HG03469 (cell line): ENCODE results near the gene GHRH.

Experiments used
- ATAC-seq: cut with Tn5 transposase; IDR thresholded peaks from one replicate; pipeline ENCODE4 v1.9.1; 2021; ENCODE audit warnings: mild to moderate bottlenecking, moderate library complexity, moderate number of reproducible peaks; ENCODE audit not compliant: unreplicated experiment

The GHRH gene

DNA sequence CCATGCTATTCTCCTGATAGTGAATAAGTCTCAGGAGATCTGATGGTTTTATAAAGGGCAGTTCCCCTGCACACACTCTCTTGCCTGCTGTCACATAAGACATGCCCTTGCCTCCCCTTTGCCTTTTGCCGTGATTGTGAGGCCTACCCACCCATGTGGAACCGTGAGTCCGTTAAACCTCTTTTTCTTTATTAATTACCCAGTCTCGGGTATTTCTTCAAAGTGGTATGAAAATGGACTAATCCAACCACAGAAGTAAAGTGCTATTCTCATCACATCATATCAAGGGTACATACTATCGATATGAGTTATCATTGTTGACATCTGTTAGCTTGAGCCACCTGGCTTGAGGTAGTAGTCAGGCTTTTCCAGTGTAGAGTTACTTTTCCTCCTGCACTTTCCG lies 30.1 kb upstream of the GHRH start:
- no peak for ATAC-seq

DNA sequence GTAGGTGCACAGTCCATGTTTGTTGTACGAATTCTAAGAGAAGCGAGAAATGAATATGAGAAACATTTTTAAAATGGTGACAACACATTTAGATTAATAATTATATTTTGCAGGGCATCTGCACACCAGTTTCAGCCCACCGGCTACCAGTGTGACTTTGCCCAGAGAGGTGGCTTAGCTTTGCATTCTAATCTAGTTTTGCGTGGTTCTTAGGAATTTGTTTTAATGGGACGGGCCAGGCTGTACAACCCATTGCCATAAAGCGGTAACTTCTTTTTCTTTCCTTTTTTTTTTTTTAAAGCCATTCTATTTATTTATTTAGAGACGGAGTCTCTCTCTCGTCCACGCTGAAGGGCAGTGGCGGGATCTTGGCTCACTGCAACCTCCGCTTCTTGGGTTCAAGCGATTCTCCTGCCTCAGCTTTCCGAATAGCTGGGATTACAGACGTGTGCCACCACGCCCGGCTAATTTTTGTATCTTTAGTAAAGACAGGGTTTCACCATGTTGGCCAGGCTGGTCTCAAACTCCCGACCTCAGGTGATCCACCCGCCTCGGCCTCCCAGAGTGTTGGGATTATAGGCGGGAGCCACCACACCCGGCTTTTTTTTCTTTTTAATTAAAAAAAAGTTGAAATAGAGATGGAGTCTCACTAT lies 28.7 kb upstream of the GHRH start:
- no peak for ATAC-seq

DNA sequence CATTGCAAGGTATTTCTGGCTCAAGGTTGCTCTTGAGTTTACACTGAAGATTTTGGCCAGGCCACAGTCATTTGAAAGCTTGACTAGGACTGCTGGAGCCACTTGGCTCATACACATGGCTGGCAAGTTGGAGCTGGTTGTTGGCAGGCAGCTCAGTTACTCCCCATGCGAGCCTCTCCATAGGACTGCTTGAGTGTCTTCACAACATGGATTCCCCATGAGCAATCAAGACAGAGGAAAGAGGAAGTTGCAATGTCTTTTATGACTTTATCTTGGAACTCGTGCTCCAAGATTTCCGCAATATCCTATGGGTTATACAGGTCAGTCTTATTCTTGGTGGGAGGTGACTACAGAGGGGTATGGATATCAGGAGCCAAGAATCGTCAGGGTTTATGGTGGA lies 26.5 kb upstream of the GHRH start:
- ATAC-seq = no peak

DNA sequence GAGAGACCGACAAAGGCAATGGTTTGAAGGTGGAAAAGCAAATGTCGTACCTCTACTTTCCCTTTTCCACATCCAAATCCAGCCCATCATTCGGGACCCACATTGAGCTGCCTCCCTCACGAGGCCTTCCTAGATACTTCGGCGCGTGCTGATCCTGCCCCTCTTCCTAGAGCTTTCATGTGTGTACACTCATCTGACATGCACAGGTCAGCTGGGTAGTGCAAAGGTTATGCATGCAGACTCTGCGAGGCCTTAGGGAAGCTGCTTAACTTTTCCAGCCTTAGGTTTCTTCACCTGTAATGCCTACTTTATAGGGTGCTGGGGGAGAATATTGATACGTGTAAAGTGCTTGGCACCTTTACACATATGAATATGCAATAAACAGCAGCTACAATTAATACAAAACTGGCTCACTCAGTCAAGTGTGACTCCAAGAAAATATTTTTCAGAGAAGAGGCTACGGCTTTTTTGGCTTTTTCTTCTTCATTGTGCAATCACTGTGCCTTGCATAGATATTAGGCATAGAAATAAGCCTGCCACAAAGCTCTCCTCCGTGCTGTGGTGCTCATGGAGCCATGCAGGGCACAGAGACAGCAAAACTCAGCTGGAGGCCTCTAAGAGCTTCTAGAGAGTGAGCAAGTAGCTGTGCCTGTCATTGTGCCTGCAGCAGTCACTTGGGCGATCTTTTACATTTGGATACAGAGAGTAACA lies 24.2 kb upstream of the GHRH start:
- no peak for ATAC-seq

DNA sequence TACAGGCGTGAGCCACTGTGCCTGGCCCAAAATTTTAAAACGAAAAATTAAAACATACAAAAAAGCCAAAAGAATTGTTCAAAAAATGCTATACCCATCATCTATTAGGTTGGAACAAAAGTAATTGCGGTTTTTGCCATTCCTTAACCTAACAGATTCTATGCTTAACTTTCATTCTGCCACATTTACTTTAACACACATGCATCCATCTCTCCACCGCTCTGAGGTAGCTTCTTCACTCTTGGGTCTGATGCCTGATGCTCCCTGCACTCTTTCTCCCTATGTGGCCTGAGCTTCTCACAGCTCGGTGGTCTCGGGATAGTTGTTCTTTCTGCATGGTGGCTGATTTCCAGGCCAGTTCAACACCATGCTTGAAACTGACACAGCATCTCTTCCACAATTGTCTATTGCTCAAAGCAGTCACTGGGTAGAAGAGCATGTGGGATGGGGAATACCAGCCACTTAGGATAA lies 23.1 kb upstream of the GHRH start:
- no peak for ATAC-seq

DNA sequence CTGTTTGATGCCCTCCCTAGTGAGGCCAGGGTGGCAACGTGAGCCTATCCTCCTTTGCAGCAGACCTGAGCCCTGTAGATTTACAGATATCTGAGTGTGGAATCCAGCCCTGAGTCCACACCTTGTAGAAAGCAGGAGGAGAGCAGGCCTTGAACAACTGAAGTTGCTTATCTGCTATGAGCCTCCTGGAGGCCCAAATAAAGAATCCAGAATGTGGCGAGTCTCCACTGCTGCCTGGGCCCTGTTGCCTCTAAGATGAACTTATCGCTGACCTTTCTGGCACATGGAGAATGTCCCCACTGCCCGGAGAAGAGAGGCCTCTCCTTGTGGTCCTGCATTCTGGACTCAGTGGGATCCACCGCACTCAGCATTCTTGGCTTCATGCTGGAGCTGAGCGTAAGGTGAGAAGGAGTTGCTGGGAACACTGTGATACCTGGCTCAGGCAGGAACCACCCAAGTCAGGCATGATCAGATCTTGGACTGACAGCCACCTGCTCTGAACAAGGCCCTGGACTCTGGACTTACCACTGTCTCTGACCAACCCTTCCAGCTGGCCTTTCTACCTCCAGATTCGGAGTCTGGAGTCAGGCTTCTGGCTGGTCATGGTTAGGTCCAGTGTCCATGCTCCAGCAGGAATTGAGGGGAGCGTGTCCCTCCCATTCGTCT lies 22.0 kb upstream of the GHRH start:
- no peak for ATAC-seq

DNA sequence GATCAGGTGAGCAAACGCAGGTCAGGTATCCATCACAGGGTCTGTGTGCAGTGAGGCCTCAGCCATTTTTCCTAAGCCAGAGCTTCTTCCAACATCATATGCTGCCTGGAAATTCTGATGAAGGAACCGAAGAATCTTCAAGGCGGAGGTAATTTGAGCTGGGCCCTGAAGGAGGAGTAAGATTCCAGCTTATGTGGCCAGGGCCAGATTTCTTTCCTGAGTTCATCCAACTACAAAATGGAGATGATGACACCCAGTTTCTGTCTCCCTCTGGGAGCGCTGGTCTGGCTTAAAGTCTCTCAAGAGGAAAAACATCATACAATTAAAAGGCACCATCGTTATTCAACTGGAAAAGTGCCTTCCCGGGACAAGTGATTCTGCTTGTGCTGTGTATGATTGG lies 20.9 kb upstream of the GHRH start:
- ATAC-seq = no peak

DNA sequence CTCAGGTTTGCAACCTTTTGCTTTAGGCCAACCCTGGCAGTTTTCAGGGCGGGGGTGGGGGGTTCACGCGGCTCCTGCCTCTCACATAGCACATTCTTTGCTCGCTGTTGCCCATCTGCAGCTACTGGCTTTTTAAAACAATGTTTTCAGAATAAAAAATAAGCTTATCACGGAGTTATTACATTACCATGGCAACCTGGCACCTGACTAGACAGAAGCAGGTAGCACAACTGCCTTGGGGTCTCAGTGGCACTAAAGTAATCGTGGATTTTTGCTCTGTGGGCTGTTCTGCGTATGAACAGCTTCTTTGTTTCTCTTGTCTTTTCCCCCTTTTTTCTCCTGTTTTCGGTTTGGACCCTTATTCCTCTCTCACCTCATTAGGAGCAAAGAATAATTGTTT lies 18.8 kb upstream of the GHRH start:
- no peak for ATAC-seq

DNA sequence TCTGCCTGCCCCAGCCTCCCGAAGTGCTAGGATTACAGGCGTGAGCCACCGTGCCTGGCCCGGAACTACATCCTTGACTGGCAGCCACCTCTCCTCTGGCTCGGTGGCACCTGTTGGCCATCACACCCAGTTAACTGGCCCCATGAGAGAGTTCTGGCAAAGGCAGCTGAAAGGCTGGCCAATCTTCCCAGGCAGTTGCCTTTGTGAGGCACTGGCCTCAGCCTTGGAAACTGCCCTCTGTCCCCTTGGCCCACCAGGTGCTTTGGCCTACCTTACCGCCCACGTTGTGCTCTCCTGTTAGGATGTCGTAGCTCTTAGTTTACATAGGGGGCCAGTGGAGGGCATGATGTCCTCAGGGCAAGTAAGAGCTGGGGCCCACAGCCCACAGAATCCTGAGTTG lies 18.2 kb upstream of the GHRH start:
- ATAC-seq = no peak

DNA sequence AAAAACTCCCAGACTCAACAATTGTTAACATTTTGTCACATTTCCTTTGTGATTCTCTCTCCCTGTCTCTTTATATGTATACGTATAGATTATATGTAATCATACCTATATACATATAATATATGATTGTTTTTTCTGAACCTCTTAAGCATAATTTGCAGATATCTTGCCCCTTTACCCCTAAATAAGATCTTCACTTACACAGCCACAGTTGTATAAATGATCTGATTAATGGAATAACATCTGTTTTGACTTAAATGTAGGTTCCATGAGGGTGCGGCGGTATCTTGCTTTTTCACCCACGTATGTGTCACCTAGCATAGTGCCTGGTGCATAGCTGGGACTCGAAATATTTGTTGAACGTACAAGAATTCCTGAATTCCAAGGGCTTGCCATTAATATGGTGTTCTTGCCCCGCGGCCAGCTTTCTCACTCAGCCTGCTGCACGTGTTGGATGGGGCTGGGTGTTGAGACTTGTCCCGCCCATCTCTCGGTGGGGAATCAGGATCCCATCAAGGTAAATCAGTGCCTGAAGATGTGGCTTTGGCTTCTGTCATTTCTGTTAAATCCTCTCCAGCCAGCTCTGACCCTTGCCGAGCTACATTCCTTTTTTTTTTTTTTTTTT lies 17.5 kb upstream of the GHRH start:
- no peak for ATAC-seq

DNA sequence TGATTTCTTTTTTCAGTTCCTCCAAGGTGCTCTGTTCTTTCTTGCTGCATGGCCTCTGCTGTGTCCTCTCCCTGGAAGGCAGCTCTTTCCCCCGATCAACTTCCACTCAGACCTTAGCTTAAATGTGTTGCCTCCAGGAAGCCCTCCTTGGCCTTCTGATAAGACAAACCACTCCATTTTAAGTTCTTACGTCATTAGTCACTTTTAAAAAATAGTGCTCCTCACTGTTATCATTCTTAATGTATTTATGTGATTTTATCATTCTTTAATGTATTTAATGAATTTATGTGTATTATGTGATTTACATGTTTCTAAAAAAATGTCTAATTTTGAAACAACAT lies 15.6 kb upstream of the GHRH start:
- no peak for ATAC-seq

DNA sequence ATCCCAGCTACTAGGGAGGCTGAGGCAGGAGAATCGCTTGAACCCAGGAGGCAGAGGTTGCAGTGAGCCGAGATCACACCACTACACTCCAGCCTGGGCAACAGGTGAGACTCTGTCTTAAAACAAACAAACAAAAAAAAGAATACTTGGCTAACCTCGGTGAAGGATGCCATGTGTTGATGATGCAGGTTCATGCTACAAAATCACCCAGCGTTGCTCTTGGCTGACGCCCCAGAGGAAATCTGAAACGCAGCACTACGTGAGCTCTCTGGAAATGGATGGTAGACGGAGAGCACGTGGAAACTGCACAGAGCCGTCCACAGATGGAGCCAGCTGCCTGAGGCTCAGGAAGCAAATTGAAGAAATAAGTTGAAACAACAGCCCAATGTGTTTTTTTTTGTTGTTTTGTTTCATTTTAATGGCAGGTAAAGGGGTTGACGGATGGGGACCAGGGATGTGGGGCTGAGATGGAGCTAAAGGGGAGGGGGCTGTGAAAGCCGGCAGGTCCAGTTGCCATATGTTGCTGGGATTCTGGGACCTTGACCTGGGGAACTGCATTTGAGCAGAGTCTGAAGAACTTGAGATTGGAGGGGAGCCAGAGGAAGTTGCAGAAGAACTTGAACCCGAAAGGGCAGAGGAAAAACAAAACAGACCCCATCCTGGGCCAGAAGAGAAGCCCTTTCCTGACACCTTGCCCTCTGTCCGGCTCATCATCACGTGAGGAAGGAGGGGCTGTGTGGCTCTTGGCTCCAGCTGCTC lies 15.1 kb upstream of the GHRH start:
- no peak for ATAC-seq

DNA sequence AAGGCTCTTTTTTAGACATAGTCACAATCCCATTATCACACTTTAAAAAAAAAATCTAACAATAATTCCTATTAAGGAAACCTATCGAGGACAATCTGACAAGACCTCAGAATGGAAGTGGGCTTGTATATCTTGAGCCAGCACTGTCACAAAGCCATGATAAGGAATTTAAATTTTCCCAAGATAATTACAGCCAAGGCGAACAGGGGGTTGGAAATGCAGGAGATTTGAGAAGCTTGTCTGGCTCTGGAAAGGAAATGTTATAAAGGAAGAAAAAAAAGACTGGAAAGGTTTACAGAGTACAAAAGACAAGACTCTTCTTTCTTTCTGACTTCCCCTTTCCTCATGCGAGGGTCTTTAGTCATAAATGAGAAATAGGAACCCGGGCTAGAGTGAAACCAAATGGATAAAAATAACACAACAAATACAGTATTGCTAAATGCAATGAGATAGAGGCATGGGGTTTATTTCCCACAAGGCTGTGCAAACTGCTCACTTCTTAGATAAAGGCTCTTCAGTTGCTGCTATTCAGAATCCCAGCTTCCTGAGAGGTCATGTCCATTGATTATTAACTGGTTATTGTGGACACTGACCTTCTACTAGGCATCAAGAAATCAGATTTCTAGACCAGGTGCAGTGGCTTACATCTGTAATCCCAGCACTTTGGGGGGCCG lies 13.4 kb upstream of the GHRH start:
- no peak for ATAC-seq

DNA sequence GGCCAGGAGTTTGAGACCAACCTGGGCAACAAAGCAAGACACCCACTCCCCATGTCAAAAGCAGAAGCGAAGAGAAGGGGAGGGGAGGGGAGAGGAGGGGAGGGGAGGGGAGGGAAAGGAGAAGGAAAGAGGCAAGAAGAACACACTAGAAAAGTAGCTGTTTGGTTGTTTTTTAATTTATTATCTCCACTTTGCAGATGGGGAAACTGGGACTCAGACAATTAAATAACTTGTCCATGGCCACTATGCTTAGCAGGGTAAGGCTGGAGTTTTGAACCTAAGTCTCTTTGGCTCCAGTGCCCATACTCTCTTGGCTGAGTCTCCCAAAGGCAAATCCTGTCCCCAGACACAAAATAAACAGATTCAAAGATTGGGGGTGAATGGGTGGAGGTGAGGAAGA lies 12.4 kb upstream of the GHRH start:
- no peak for ATAC-seq

DNA sequence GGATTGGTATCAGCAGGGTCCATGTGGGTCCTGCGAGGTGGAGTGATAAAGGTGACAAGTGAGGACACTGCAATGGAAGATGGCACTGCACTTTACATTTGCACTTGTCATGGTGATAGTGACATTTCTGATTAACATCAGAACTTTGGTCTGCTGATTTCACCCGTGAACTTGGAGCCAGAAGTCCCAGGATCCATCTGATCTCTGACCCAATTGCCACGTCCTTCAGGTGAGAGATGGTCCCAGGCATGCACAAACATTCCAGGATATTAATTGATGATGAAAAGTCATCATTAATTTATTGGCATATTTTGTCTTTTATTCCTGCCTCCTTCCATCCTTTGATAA lies 9.8 kb upstream of the GHRH start:
- ATAC-seq = no peak

DNA sequence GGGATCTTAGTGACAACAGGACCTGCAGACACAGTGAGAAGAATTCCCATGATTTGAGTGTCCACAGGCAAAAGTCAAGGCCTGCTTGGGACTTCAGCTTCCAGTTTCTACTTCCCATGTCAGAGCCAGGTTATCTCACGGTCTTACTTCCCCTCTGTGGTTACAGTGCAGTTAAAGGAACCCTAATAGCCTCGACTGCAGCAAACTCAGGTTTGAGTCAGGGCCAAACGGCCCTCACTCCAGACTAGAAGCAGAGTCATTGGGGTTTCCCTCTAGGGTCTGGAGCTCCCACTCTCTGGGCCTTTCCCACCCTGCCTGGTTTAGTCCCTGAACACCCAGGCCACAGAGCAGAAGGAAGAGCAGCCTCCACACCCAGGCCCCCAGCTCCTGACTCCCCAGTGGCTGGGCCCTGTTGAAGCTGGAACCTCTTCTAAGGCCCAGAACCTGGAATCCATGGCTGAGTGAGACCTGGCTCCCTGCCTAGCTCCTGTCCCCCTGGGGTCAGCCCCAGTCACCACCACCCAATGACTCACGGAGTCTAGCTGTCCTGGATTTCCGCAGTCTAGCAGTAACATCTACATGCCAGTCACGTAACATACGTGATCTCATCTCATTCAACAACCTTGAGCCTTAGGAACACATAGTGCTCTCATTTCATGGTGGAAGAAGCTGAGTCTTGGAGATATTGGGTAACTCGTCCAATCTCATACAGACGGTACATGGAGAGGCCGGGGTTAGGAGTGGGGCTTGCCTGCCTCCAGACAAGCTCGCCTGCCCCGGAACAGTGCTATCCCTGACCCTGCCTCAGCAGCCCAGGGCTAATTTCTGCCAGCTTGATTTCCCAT lies 9.2 kb upstream of the GHRH start:
- ATAC-seq = peak; percentile 47

DNA sequence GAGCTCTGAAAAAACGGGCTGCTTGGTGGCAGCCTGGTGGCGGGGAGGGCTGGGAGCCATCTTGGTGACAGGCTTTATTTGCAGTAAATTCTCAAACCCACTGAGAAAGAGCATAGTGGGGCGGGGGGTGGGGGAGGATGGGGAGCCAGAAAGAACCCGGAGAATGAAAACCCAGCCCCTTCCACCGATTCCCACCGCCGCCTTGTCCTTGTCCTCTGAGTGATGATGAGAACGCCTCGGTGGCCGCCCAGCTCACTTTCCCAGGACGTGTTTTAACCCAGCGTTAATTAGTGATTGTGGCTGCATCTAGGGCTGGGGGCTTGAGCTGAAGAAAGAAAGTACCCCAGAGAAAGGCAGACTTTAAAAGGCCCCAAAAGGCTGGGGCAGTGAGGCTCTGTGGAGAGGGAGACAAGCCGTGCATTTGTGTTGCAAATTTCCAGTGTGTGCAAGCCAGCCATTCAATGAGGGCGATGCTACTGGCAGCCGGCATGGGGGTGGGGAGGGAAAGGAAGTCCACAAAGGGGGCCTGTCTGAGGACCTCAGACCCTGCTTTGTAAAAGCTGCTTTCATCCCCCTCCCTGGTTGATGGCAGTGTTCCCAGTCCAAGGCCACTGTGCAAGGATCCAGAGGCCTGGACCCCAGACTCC lies 6.2 kb upstream of the GHRH start:
- no peak for ATAC-seq

DNA sequence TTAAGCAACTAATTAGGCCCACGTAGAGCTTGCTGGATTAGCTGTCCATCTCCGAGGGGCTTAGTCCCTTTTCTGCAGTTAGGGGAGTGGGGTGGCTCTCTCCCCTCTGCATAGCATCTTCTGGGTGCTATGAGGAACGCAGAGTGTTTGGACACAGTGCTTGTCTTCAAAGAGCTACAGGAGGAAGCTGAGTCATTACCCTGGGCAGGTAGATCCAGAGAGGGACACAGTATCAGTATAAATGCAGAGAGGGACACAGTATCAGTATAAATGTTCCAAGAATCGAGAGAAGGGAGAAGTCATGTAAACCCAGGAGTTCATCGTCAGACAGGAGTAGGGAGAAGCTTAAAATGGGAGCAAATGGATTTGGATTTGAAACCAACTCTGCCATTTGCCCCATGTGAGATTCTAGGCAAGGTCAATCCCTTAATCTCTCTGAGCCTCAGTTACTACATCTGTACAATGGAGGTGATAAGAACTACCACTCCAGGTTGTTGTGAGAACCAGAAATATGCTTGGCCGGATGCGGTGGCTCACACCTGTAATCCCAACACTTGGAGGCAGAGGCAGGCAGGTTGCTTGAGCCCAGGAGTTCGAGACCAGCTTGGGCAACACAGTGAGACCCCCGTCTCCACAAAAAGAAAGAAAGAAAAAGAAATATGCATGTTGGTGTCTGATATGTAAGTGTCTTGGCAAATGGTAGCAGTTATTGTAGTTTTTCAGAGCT lies 5.5 kb upstream of the GHRH start:
- ATAC-seq = no peak

DNA sequence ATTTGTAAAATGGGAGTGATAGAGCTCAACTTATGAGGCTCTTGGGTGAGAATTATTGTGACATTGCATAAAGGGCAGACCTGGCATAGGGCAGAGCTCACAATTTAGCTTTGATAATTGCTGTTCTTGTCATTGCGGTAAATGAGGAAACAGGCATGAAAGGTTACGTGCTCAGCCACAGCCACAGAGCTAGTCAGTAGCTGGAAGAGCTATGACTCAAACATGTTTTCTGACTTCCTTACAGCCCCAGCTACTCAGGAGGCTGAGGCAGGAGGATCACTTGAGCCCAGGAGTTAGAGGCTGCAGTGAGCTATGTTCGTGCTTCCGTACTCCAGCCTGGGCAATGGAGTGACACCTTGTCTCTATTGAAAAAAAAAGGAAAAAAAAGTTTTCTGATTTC lies 3.5 kb upstream of the GHRH start:
- no peak for ATAC-seq
